SK-N-SH (cell line): ENCODE results near the gene PRKAR1A. TPM values are rescaled to one million over a fixed set of nuclear protein-coding genes. Genes with fewer than 3 reads are reported as not detected.

Experiments
- CTCF ChIA-PET: fragments of 300-600, 350-600 bp; formaldehyde crosslinking; extraction: SDS; loops from one replicate; lab custom pipeline; 2021; lab: Yijun Ruan, JAX
- POLR2A ChIA-PET: fragments of 350-600 bp; sonication (Branson Sonifier 250); formaldehyde crosslinking; extraction: SDS; loops from one replicate; lab custom pipeline; 2020; ENCODE audit warnings: antibody characterized with exemption, inconsistent platforms; lab: Yijun Ruan, JAX
- DNase-seq: peaks from one replicate; pipeline ENCODE4 v3.0.0; 2012
- H2AFZ ChIP-seq: fragments of 200-600 bp; sonication (generic); 2 replicates; pipeline ENCODE4 v1.8.1; 2016; ENCODE audit warnings: antibody characterized with exemption, mild to moderate bottlenecking, low read depth
- H3F3A ChIP-seq: fragments of 200-600 bp; sonication (generic); replicated peaks from 2 replicates; pipeline ENCODE3; 2016; ENCODE audit warnings: antibody characterized with exemption, mild to moderate bottlenecking; ENCODE audit not compliant: insufficient read depth
- H3K27ac ChIP-seq, 2 experiments: fragments of 200-500 bp in 1 of 2; fragments of 200-600 bp in 1 of 2; sonication (Bioruptor generic) in 1 of 2; sonication (generic), shearing (Covaris generic) in 1 of 2; 2 replicates each; pipeline versions ENCODE4 v1.5.1 to v1.6.1; 2014 to 2016; ENCODE audit warnings: low read depth in 2 of 2, inconsistent platforms in 1 of 2, low read length in 1 of 2, mild to moderate bottlenecking in 1 of 2, mixed read lengths in 1 of 2
- H3K27me3 ChIP-seq: fragments of 200-600 bp; sonication (generic), shearing (Covaris generic); 2 replicates; pipeline ENCODE4 v1.6.1; 2016; ENCODE audit warnings: mixed run types; ENCODE audit not compliant: insufficient read depth
- H3K36me3 ChIP-seq, 2 experiments: fragments of 200-500 bp in 1 of 2; fragments of 200-600 bp in 1 of 2; sonication (Bioruptor generic) in 1 of 2; sonication (generic) in 1 of 2; replicated peaks in 1 of 2; 2 replicates each; pipeline versions ENCODE3 to v1.5.1; 2014 to 2016; ENCODE audit warnings: low read length in 1 of 2, mild to moderate bottlenecking in 1 of 2; ENCODE audit not compliant: insufficient read depth in 2 of 2, control insufficient read depth in 1 of 2
- H3K4me1 ChIP-seq, 2 experiments: fragments of 200-500 bp in 1 of 2; fragments of 200-600 bp in 1 of 2; sonication (Bioruptor generic) in 1 of 2; sonication (generic), shearing (Covaris generic) in 1 of 2; 2 replicates each; pipeline versions ENCODE4 v1.5.1 to v1.6.1; 2014 to 2016; ENCODE audit warnings: low read depth in 1 of 2, low read length in 1 of 2, mixed run types in 1 of 2; ENCODE audit not compliant: insufficient read depth in 2 of 2, control insufficient read depth in 1 of 2
- H3K4me2 ChIP-seq: fragments of 200-600 bp; sonication (generic), shearing (Covaris generic); 2 replicates; pipeline ENCODE4 v1.6.1; 2017; ENCODE audit warnings: mixed run types
- H3K4me3 ChIP-seq, 2 experiments: fragments of 200-500 bp in 1 of 2; fragments of 200-600 bp in 1 of 2; sonication (Bioruptor generic) in 1 of 2; sonication (generic), shearing (Covaris generic) in 1 of 2; 2 replicates each; pipeline versions ENCODE4 v1.5.1 to v1.8.1; 2014 to 2016; ENCODE audit warnings: low read depth in 2 of 2, inconsistent platforms in 1 of 2, low read length in 1 of 2, mild to moderate bottlenecking in 1 of 2, mixed read lengths in 1 of 2, moderate library complexity in 1 of 2
- H3K79me2 ChIP-seq: fragments of 200-600 bp; sonication (generic); 2 replicates; pipeline ENCODE4 v1.8.1; 2017; ENCODE audit warnings: mild to moderate bottlenecking; ENCODE audit not compliant: insufficient read depth
- H3K9ac ChIP-seq: fragments of 200-600 bp; sonication (generic); 2 replicates; pipeline ENCODE4 v1.6.1; 2017; ENCODE audit warnings: mixed run types
- H3K9me2 ChIP-seq: fragments of 200-600 bp; sonication (generic); 2 replicates; pipeline ENCODE4 v1.6.1; 2017; ENCODE audit warnings: mixed run types
- H3K9me3 ChIP-seq: fragments of 200-600 bp; sonication (generic); 2 replicates; pipeline ENCODE4 v1.6.1; 2017; ENCODE audit warnings: mixed run types, mild to moderate bottlenecking, moderate library complexity
- H4K20me1 ChIP-seq: fragments of 200-600 bp; sonication (generic); 2 replicates; pipeline ENCODE4 v1.6.1; 2017; ENCODE audit warnings: mild to moderate bottlenecking, mixed run types; ENCODE audit not compliant: insufficient read depth
- CTCF ChIP-seq: fragments of 200-600 bp; sonication (generic); IDR thresholded peaks from 2 replicates; pipeline ENCODE4 v1.6.1; 2017; ENCODE audit warnings: antibody characterized with exemption, mild to moderate bottlenecking, moderate library complexity
- EP300 ChIP-seq, 2 experiments: IDR thresholded peaks; 2 replicates each; pipeline versions ENCODE4 v1.4.0 to v1.6.1; 2012; ENCODE audit warnings: borderline replicate concordance in 1 of 2, low read depth in 1 of 2, low read length in 1 of 2
- FOXJ3 ChIP-seq: sonication (generic); formaldehyde crosslinking; IDR thresholded peaks from 2 replicates; pipeline ENCODE4 v1.5.1; 2020; ENCODE audit warnings: mild to moderate bottlenecking, missing genetic modification reagents
- IRF3 ChIP-seq: fragments of 150-350 bp; IDR thresholded peaks from 2 replicates; pipeline ENCODE4 v1.6.1; 2016; ENCODE audit warnings: mild to moderate bottlenecking, low read depth, low read length
- PBX3 ChIP-seq: IDR thresholded peaks from 2 replicates; pipeline ENCODE4; 2012
- RAD21 ChIP-seq: IDR thresholded peaks from 2 replicates; pipeline ENCODE4 v1.6.1; 2012; ENCODE audit warnings: mild to moderate bottlenecking, low read length
- SIN3A ChIP-seq: IDR thresholded peaks from 2 replicates; pipeline ENCODE4 v1.6.1; 2012; ENCODE audit warnings: low read depth, mild to moderate bottlenecking, low read length, moderate library complexity, borderline replicate concordance
- SMC3 ChIP-seq: IDR thresholded peaks from 2 replicates; pipeline ENCODE4 v1.6.1; 2012; ENCODE audit warnings: low read depth, low read length, improper control_type of control experiment
- YY1 ChIP-seq: IDR thresholded peaks from 2 replicates; pipeline ENCODE4 v1.4.0; 2012; ENCODE audit warnings: low read depth, mild to moderate bottlenecking
- ZBTB33 ChIP-seq: IDR thresholded peaks from 2 replicates; pipeline ENCODE4 v1.4.0; 2012; ENCODE audit warnings: low read depth, borderline replicate concordance
- WGBS: methylation state at CpG from one replicate; pipeline ENCODE4 v1.1.6; 2017; ENCODE audit warnings: low lambda C conversion rate; 5-methylcytosine and 5-hydroxymethylcytosine counted together
- polyA plus RNA-seq, 3 experiments: library from polyadenylated mRNA; depleted of rRNA; stranded (reverse); fragments of >200 nt; gene quantifications; 2 replicates each; pipeline ENCODE4 v1.2.3, GENCODE V29; 2012

Gene PRKAR1A
- polyA plus RNA-seq, 1 of the 3 experiments (the other 2 are of a cell fraction) = 195 TPM

- TF ChIP-seq ZBTB33 = no peak
- TF ChIP-seq EP300 (IDR thresholded peaks at IDR 0.05; ENCODE audit: borderline replicate concordance in 1 of 2, low read depth in 1 of 2, low read length in 1 of 2) = no peak
- no peak for TF ChIP-seq SIN3A
- TF ChIP-seq, all 33 proteins: peak for 0
Observed at GRCh38 chr17:68468334-68468733, 43.9 kb upstream of the PRKAR1A start (continued).

- 52% methylated on average over 1 of the region's 1 CpG for WGBS
- POLR2A ChIA-PET = no interaction called here
Observed at GRCh38 chr17:68468788-68469187, 43.4 kb upstream of the PRKAR1A start.

More at GRCh38 chr17:68468788-68469187, 43.4 kb upstream of the PRKAR1A start:
- Histone ChIP-seq H4K20me1 (no peaks in the 10 kb centered on the region), H2AFZ (no peak overlapping the region), H3K9ac (no peak overlapping the region), H3K27ac (no peak overlapping the region), H3K4me3 (no peak overlapping the region), H3K4me2 (no peak overlapping the region), H3K9me3 (no peaks in the 10 kb centered on the region; the same call in 1 of the 2 replicates), H3K27me3 (no peaks in the 10 kb centered on the region; the same call in 1 of the 2 replicates), H3F3A (no peaks in the 10 kb centered on the region), H3K36me3 (no peaks in the 10 kb centered on the region), H3K9me2 (no peaks in the 10 kb centered on the region), H3K4me1 (no peaks in the 10 kb centered on the region), H3K79me2 (no peaks in the 10 kb centered on the region)
- CTCF ChIA-PET = interaction anchor here (0.8 to 8.0 kb wide), 8 partner anchors 10 to 291 kb away, joined by 3 to 60 read pairs (median 8); partner anchors contain the start of gene AMZ2
- DNase-seq = no peak
- no peak for TF ChIP-seq SMC3
- no peak for TF ChIP-seq FOXJ3 (CRISPR knock-in tag)
- TF ChIP-seq RAD21 = no peak
- TF ChIP-seq SIN3A = no peak
- TF ChIP-seq CTCF = no peak
- no peak for TF ChIP-seq PBX3
- no peak for TF ChIP-seq IRF3
- TF ChIP-seq EP300 (IDR thresholded peaks at IDR 0.05; ENCODE audit: borderline replicate concordance in 1 of 2, low read depth in 1 of 2, low read length in 1 of 2) = no peak
- no peak for TF ChIP-seq YY1
